Kidney epithelial cell (primary cell): ENCODE measurements around the gene GCK. TPM values are rescaled to one million over a fixed set of nuclear protein-coding genes. Genes with fewer than 3 reads are reported as not detected.
"Not testable (repeated sequence)": the region's sequence is repeated elsewhere in the genome, so short reads cannot be mapped to it uniquely, and the experiment has no call there.

Experiments used
- DNase-seq: peaks from one replicate; pipeline ENCODE4 v3.0.0-alpha.2; 2010; ENCODE audit warnings: low read depth
- H3K27me3 ChIP-seq: 2 replicates; pipeline ENCODE4 v1.6.0; 2011; ENCODE audit warnings: low read length; ENCODE audit not compliant: control insufficient read depth, insufficient read depth
- H3K36me3 ChIP-seq: 2 replicates; pipeline ENCODE4 v1.5.1; 2011; ENCODE audit warnings: low read length; ENCODE audit not compliant: control insufficient read depth, insufficient read depth
- H3K4me3 ChIP-seq: 2 replicates; pipeline ENCODE4 v1.5.1; 2011; ENCODE audit warnings: low read depth, mild to moderate bottlenecking, control low read depth, low read length
- CTCF ChIP-seq: IDR thresholded peaks from 2 replicates; pipeline ENCODE4 v1.5.1; 2011; ENCODE audit warnings: mild to moderate bottlenecking, moderate library complexity, low read length, control low read depth, inconsistent platforms; ENCODE audit not compliant: insufficient read depth, poor library complexity, severe bottlenecking
- total RNA-seq: library from RNA; depleted of rRNA; stranded (reverse); fragments of >200 nt; gene quantifications from 2 replicates; pipeline ENCODE4 v1.2.3, GENCODE V29; 2015

Gene GCK
- total RNA-seq, 1 donor from 2014 or later: 2.3 TPM

DNA sequence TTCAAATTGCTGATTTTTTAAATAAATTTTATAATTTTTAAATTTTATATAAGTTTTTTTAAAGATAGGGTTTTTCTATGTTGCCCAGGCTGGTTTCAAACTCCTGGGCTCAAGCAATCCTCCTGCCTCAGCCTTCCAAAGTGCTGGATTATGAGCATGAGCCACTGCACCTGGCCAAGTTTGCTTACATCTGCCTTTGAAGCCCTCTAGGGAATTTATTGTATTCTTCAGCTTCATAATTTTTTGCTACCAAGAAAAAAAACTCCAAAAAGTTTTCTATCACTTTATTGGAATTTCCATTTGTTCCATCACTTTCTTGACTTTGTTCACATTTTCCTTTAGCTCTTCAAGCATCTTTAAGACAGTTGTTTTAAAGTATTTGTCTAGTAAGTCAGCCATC, 62.1 kb downstream of the GCK start:
- H3K4me3 ChIP-seq: no peak overlapping the region
- no peak for TF ChIP-seq CTCF
- H3K36me3 ChIP-seq: no peaks in the 10 kb centered on the region
- DNase-seq: no peak
- H3K27me3 ChIP-seq: no peaks in the 10 kb centered on the region

DNA sequence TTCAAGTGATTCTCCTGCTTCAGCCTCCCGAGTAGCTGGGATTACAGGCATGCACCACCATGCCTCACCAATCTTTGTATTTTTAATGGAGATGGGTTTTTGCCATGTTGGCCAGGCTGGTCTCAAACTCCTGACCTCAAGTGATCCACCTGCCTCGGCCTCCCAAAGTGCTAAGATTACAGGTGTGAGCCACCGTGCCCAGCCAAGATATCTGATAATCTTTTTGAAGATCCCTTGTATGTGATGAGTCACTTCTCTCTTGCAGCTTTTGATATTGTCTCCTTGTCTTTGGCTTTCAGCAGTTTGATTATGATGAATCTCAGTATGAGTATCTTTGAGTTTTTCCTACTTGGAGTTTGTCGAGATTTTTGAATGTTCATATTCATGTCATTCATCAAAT, 62.7 kb downstream of the GCK start:
- not testable (repeated sequence) for H3K27me3 ChIP-seq, DNase-seq, H3K36me3 ChIP-seq, H3K4me3 ChIP-seq

- no peak for DNase-seq
- Histone ChIP-seq H3K36me3 (no peaks in the 10 kb centered on the region), H3K4me3 (no peak overlapping the region), H3K27me3 (no peaks in the 10 kb centered on the region)
- no peak for TF ChIP-seq CTCF
These were observed 64.4 kb downstream of the GCK start for GRCh38 chr7:44124822-44125202.

GRCh38 chr7:44123190-44124003, 65.8 kb downstream of the GCK start, which contains the start of gene POLD2:
TSS of gene POLD2 (minus strand) at chr7:44123548. CDS start at chr7:44122053, 1,495 bp downstream.
- TF ChIP-seq CTCF: no peak
- DNase-seq: peak; percentile 79
- no peaks in the 10 kb centered on the region for H3K27me3 ChIP-seq
- H3K36me3 ChIP-seq: no peaks in the 10 kb centered on the region
- H3K4me3 ChIP-seq: peak within 1 kb of the TSS; percentile 60

- Histone ChIP-seq H3K4me3 (peak overlapping the region; percentile 60), H3K27me3 (no peaks in the 10 kb centered on the region), H3K36me3 (no peaks in the 10 kb centered on the region)
- TF ChIP-seq CTCF: no peak
- no peak for DNase-seq
These were observed 66.7 kb downstream of the GCK start for GRCh38 chr7:44122529-44122928.

DNA sequence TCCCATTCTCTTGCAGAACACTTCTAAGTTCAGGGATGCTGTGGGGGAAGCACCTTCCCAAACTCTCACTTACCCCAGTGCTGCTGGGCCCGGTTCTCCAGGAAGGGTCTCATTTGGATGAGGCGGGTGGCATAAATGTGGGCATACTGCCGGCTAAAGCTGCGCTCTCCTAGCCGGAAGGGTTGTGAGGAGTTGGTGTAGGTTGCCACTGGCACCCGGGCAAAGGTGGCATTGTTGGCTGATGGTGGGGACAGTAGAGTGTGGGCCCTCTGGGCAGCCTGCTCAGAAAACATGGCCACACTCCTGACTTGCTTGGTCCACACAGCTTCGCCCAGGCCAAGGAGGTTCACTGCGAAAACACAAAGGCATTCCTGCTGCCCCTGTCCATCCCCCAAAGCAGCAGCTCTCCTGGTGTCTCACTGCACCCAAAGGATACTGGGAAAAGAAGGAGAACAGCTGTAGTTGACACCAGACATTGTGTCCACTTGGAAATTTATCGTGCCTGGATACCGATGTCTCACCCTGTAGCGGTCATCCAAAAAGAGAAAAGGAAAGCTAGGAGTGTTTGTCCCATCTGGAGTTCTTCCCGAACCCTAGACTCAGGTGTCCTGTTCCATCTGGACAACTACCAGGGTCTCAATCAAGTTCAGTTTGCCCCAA, 67.3 kb downstream of the GCK start:
- no peak for DNase-seq
- Histone ChIP-seq H3K27me3 (no peaks in the 10 kb centered on the region), H3K4me3 (no peak overlapping the region), H3K36me3 (no peaks in the 10 kb centered on the region)
- TF ChIP-seq CTCF: no peak
